Fibroblast of skin of scalp (primary cell): Measurements from ENCODE around the gene LCAT.
A peak's percentile ranks its signal among the peaks of the same experiment; 100 is the strongest.
"Not testable (repeated sequence)": the region's sequence is repeated elsewhere in the genome, so short reads cannot be mapped to it uniquely, and the experiment has no call there.

Experiments
- DNase-seq: peaks from one replicate; pipeline ENCODE4 v3.0.0-alpha.2; 2013

The LCAT gene

GRCh38 chr16:67946966-67947558 is 3.1 kb upstream of the LCAT start:
- DNase-seq = no peak

- DNase-seq = no peak
These were observed 2.2 kb upstream of the LCAT start for GRCh38 chr16:67946128-67946569.

GRCh38 chr16:67945392-67945933 is 1.5 kb upstream of the LCAT start:
- DNase-seq = no peak

GRCh38 chr16:67944690-67945391 is 921 bp upstream of the LCAT start:
- no peak for DNase-seq

- no peak for DNase-seq
These were observed 683 bp downstream of the LCAT start for GRCh38 chr16:67943256-67943618.

GRCh38 chr16:67942510-67943255 is 1.2 kb downstream of the LCAT start:
- DNase-seq = no peak

GRCh38 chr16:67942200-67942509 is 1.8 kb downstream of the LCAT start:
- DNase-seq = peak; percentile 33

- no peak for DNase-seq
These were observed 2.3 kb downstream of the LCAT start for GRCh38 chr16:67941469-67942199.

GRCh38 chr16:67940446-67941089 is 3.4 kb downstream of the LCAT start:
- DNase-seq = no peak

- no peak for DNase-seq
These were observed 4.1 kb downstream of the LCAT start for GRCh38 chr16:67939507-67940445.

GRCh38 chr16:67937713-67938112 is 6.2 kb downstream of the LCAT start:
- not testable (repeated sequence) for DNase-seq

GRCh38 chr16:67936880-67937605 is 6.9 kb downstream of the LCAT start:
- DNase-seq = no peak

- peak; percentile 68 for DNase-seq
These were observed 7.6 kb downstream of the LCAT start, which contains the start of gene PSMB10 for GRCh38 chr16:67936124-67936879. TSS of gene PSMB10 (minus strand) at chr16:67936850. CDS start at chr16:67936749, 101 bp downstream.

- peak; percentile 90 for DNase-seq
These were observed 8.4 kb downstream of the LCAT start for GRCh38 chr16:67935402-67936123.

- DNase-seq = no peak
These were observed 8.9 kb downstream of the LCAT start for GRCh38 chr16:67935101-67935401.

- no peak for DNase-seq
These were observed 9.4 kb downstream of the LCAT start for GRCh38 chr16:67934306-67935100.

GRCh38 chr16:67933805-67934204 is 10.1 kb downstream of the LCAT start:
- DNase-seq = no peak

- no peak for DNase-seq
These were observed 11.5 kb downstream of the LCAT start for GRCh38 chr16:67932462-67932840.
